ENCODE measurements around the gene LRRC36.
"Not testable (repeated sequence)": the region's sequence is repeated elsewhere in the genome, so short reads cannot be mapped to it uniquely, and the experiment has no call there.

LRRC36 gene

DNA sequence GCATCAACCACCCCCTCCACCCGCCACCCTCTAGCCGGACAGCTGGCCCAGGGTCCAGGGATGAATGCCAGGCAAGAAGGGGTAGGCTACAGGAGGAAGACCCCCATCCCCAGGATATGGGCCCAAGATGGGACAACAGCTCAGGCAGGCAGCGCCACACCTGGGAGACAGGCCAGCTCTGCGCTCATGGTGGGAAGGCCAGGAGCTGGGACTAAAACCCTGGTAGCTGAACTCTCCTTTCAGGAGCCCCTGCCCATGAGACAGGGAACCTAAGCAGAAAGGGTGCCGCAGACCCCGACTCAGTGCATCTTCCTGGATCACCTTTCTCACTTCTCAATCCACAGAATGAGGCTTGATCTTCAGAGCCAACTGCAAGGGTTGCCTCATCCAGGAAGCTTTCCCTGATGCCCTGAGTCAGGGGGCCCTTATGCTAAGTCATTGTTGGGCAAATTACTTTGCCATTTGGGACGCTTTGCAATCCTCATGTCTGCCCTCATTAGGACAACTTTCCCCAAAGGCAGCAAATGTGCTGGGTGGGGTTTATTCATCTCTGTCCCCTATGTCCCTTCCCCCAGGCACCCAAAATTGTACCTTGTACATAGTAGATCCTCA is 80.7 kb downstream of the LRRC36 start:
- DNase-seq = no peak

DNA sequence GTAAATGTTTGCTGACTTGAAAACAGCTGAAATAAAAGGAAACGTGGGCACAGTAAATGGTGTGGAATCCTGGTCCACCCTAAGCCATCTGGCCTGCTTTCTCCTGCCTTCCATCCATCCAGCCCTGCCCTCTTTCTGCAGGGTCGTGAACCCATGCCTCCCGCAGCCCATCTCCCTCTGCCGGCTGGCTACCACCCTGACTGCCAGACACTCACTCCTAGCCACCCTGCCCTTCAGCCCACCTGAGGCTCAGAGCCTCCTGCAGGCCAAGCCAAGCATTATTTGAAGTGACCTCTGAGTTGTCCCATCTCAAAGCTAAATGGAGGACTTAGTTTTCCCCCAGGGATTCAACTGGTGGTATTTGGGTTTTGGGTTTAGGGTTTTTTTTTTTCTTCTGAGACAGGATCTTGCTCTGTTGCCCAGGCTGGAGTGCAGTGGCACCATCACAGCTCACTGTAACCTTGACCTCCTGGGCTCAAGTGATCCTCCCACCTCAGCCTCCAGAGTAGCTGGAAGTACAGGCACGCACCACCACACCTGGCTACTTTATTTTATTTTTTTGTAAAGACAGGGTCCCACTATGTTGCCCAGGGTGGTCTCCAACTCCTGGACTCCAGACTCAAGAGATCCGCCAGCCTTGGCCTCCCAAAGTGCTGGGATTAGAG is 81.3 kb downstream of the LRRC36 start:
- no peak for DNase-seq

DNA sequence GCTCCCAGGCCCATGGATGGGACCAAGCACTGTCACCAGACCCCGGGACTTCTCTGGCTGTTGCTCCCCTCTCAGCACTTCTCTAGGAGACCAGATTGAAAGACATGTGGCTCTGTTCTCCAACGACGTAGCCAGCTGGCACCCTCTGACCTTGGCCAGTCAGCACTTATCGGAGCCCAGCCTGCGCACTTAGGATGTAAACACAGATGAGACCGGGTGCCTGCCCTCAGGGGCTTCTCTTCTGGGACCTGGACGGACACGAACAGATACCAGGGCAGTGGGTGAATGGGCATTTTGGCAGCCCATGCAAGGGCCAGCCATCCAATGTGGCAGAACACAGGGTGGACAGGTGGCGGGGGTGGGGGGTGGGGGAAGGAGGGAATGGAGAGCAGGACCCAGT is 83.0 kb downstream of the LRRC36 start:
- no peak for DNase-seq

GRCh38 chr16:67411339-67411738 is 84.7 kb downstream of the LRRC36 start:
- DNase-seq = no peak

DNA sequence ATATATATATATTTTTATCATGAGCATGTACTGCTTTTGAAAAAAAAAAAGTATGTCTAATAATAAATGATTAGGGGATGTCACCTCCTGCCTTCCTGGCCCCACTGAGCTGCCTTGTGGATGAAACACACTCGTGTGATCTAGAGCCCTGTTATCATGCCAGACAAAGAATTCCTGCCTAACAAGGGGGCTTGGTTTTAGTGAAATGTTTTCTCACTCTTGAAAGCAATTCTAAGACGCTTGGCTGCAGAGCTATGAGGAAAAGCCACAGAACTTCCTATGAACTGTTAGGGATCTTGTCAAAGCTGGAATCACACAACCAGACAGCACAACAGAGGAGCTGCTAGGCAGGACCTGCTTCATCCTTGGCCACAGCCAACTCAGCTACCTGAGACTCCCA is 85.7 kb downstream of the LRRC36 start:
- no peak for DNase-seq

DNA sequence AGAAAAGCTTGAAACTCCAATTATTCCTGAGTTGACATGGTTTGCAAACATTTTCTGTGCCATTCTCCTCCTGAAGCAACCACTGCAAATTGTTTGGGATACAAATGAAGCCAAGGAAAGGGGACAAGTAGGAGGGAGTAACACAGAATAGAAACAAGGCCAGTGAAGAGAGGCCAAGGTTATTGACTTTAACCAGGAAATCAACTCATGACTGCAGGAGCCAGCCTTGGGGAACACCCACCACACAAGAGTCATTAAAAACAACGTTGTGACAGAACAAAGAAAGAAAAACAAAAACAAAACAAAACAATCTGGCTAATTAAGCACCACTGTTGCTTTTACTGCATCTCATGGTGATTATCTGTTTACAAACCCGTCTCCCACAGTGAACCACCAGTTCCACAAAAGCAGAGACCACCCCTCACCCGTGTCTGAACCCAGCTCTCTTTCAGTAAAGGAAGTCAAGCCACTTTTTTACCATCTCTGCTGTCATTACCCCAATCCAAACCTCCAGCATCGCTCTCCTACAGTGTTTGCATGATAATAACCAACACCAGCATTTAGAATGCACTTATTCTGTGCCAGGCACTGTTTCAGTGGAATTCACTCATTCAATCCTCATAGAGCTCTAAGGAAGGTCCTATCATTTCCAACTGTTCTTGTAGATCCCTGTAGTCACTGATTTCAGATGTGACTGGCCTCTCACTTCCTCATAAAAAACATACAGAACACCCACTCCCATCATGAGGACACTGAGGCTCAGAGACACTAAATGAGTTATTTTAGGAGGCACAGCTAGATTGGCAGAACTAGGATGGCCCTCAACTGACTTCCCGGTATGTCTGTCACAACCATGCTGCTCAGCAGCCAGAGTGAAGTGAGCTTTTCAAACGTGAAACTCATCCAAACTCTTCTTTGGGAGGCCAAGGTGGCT is 87.6 kb downstream of the LRRC36 start:
- DNase-seq = no peak

DNA sequence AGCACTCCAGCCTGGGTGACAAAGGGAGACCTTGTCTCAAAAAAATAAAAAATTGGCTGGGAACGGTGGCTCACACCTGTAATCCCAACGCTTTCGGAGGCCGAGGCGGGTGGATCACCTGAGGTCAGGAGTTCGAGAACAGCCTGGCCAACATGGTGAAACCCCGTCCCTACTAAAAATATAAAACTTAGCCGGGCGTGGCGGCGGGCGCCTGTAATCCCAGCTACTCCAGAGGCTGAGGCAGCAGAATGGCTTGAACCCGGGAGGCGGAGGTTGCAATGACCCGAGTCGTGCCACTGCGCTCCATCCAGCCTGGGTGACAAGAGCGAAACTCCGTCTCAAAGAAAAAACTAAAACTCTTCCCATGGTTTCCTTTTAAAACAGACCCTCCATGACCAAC is 88.8 kb downstream of the LRRC36 start:
- not testable (repeated sequence) for DNase-seq

DNA sequence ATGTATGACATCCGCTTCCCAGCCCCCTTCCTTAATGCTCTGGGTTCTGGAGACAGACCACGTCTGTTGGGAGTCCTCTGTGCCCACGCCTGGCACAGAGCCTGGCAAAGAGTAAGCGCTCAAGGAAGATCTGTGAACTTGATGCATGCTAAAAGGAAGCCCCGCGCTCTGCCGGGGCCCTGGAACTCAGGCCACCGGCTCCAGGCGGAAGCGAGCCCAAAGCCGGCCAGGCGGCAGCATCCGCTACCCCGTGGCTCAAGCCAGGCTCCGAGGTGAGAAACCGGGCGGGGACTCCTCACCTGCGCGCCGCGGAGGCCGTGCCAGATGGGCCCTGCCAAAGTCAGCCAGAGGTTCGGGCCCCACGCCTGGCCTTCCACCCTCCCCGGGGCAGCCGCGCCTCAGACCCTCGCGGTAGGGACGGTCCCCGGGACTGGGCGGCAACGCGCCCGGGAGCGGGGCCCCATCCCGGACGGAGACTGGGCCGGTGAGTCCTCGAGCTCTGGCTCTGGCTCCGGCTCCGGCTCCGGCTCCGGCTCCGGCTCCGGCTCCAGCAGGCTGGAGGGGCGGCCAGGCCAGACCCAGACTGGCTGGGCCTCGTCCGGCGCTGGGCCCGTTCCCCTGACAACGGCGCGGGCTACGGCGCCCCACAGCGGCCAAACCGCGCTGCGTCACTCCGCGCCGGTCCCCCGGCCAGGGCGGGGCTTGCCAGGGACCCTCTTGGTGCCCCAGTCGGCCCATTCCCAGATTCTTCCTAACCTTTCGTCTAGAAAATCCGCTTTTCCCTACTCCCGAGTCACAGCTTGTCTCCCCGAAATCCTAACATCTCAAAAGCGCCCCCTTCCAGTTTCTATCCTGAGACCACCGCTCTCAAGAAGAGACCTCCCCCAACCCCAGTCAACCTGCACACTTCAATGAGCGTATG is 89.5 kb downstream of the LRRC36 start, which contains the start of gene ZDHHC1:
ZDHHC1 (minus strand) TSS at position 606 of the 922 bp plus-strand sequence. CDS start 8,702 bp downstream, outside the sequence.
- DNase-seq = peak; percentile 41

GRCh38 chr16:67417333-67418061 is 90.9 kb downstream of the LRRC36 start:
- no peak for DNase-seq

DNA sequence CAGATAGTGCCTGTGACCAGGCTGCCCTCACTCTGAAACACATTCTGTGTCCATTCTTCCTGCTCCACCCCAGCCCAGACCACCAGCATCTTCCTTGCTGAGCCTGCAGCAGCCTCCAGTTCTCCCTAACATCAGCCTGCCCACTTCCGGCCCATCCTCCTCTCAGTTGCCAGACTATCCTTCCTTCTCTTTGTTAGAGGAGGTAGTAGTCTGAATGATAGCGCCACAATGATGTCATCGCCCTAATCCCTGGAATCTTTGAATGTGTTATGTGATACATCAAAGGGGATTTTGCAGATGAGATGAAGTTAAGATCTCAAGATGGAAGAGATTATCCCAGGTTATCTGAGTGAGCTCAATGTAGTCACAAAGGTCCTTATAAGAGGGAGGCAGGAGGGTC is 92.9 kb downstream of the LRRC36 start:
- DNase-seq = no peak

- no peak for DNase-seq
Measured at GRCh38 chr16:67419931-67420330, 93.3 kb downstream of the LRRC36 start.

- no peak for DNase-seq
Measured at GRCh38 chr16:67421030-67421429, 94.4 kb downstream of the LRRC36 start.

DNA sequence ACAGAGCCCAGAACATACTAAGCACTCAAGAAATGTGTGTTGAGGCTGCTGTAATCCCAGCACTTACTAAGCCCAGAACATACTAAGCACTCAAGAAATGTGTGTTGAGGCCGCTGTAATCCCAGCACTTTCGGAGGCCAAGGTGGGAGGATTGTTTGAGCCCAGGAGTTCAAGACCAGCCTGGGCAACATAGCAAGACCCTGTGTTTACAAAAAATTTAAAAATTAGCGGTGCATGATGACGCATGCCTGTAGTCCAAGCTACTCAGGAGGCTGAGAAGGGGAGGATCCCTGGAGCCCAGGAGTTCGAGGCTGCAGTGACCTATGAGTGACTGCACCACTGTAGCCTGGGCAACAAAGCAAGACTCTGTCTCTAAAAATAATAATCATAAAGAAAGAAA is 96.4 kb downstream of the LRRC36 start:
- no peak for DNase-seq

DNA sequence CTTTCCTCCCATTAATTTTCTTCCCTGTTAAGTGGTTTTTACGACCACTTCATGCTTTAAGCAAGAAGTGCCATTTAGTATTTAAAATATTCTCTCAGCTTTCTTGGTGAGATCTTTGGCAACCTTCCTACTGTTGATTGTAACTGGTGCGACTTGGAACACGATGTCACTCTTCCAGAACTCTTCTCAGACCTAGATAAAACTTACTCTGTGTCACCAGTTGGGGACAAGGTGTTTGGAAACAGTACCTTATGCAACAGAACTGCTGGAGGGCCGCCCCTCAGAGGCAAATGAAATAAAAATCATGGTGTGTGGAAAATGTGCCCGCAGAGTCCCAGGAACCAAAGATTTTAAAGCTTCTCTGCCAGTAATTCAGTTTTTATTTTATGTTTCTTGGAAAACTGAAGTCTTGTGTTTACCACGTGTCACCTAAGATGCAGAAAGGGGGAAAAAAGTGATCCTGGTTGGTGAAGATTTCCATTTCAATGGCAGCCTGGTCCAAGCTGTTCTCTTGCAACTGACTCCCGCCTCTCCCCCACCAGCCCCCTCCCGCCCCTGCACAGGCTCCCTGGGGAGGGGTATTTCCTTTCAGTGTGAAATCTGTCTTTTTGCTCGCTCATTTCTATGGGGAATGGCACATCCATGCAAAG is 97.1 kb downstream of the LRRC36 start:
- DNase-seq = no peak

DNA sequence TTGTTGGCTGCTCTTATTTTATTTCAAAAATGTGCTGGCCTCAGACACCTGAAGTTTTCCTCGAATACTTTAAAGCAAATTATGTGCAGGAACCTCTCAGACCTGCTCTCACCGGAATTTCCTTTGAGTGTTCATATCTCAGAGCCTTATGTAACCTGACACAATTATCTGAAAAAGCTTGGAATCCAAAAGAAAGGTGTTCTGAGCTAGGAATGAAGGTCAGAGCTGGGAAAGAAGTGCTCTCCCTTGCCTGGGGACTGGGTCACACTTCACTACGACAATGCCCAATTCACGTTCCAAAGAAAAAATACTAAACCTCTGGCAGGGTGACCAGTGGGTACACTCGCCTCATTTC is 97.6 kb downstream of the LRRC36 start:
- DNase-seq = no peak

DNA sequence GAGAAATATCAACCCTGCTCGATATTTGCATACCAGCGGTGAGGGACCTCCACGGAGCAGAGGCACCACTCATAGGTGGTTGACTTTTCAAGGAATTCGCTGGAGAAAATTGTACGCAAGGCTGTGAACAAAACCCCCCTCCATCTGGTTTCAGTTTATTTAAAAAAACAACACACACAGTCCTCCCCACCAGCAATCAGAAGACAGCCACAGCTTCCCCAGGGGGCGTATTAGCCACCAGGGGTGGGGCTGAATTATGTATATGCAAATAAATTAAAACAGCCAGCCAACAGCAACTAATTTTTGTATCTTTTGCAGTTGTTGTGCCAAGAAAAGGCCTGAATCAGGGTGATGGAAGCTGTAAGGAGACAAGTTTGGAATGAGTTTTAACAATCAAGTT is 98.4 kb downstream of the LRRC36 start:
- DNase-seq = no peak

- no peak for DNase-seq
Measured at GRCh38 chr16:67425580-67425979, 99.0 kb downstream of the LRRC36 start.

- DNase-seq = no peak
Measured at GRCh38 chr16:67426022-67426421, 99.4 kb downstream of the LRRC36 start.

DNA sequence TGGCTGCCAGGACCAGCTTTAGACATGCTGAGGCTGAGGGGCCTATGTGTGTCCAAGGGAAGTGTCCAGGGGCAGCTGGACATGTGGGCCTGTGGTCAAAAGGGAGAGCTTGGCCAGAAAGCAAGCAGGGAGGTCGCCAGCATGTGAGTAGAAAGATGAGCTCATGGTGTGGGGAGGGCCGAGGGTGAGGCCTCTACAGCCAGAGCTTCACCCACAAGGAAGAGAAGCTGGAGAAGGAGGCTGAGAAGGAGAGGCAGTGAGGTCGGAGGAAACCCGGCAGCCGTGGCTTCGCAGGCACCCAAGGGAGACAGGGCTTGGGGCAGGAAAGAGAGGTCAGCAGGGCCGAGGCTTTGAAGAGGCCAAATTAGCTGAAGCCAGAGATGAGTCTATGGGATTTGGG is 100.3 kb downstream of the LRRC36 start:
- no peak for DNase-seq

- DNase-seq = peak; percentile 60
Measured at GRCh38 chr16:67428146-67428731, 101.6 kb downstream of the LRRC36 start.

Data from CD4-positive, alpha-beta T cell treated with Interleukin-6 for 4 hours (primary cell).